ENCODE measurements around the gene TMEM9B.
"Not testable (repeated sequence)": the region's sequence is repeated elsewhere in the genome, so short reads cannot be mapped to it uniquely, and the experiment has no call there.

The TMEM9B gene

DNA sequence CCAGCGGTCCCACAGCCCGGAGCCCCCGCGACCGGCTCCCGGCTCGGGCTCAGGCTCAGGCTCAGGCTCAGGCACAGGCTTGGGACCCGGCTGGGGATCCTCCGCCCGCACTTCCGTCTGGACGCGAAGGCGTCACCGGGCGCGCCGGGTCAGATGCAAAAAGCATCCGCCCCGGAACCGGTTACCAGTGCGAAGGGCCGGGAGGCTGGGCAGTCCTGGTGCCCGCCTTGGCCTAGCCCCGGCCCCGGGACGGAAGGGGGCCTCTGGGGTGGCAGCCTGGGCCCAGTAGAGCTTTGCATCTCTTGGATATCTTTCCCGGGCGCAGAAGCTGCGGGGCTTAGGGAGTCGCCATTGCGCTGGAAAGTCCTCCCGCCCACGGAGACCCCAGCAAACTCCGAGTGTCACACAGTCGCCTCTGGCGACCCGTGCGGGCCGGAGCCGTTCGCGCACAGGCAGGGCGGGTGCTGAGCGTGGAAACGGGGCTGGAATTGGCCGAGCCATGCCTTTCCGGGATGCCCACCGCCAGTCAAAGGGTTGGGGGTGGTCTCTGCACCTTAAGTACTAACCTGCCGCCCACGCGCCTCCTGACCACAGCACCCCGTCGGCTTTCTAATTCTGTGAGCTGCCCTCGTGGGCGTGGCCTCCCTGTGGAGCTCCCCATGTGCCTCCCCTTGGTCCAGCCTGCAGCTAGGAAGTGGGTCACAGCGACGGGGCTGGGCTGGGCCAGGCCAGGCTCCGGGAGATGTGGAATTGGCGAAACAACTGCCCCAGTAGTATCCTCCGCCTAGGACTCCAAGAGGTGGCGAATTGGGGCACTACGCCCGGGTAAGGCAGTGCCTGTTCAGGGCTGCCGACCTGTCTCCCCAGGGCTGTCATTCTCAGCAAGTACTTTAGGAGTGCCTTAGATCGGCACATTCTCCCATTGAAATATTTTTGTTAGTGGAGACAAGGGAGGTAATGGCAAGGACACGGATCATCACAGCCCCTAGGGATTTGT lies at the start of gene TMEM9B:
Gene TMEM9B, minus strand, starts transcription at position 119 of the 997 bp plus-strand sequence. CDS start 129 bp downstream, outside the sequence.
- TF ChIP-seq CTCF (IDR thresholded peaks at IDR 0.05; ENCODE audit: extremely low read depth, missing control alignments): no peak
- peak; percentile 92 for DNase-seq (ENCODE audit: low spot score)

DNA sequence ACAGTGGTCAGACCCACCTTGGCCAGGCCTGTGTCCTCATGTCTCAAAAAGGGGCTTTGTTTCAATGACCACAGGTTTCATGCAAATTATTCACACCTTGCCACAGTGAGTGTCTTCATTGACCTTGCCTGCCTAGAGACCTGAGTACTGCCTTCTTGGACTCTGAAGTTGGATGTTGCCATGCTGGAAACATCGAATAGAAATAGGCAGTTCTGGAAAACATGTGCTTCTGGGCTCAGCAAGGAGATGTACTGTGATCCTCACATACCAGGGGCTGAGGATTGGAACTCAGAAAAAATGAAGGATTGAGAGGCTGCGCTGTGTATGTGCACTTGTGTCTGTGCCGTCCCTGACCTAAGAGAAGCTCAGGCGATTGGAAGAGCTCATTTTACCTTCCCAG lies 49.1 kb upstream of the TMEM9B start:
- no peak for TF ChIP-seq CTCF (IDR thresholded peaks at IDR 0.05; ENCODE audit: extremely low read depth, missing control alignments)

GRCh38 chr11:9009538-9009937 lies 45.3 kb upstream of the TMEM9B start:
- not testable (repeated sequence) for DNase-seq (ENCODE audit: low spot score)

More for the DNA sequence above, 49.1 kb upstream of the TMEM9B start:
- DNase-seq (ENCODE audit: low spot score): no peak

DNA sequence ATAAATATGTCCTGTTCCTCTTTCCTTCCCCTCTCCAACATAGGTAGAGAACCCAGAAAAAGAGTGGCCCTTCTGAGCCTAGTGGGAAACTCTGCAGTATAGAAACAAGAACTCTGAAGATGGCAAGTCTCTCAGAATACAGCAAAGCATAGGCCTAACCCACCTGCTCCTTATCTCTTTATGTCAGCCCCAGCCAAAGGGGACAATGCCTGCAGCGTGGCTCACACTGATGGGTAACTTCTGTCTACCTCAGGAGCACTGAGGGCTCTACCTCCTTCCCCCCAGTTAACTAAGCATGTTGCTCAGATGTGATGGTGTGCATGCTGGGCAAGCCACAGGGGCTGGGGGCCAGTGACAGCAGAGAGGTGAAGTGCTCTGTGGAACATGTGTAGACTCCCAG lies 44.4 kb upstream of the TMEM9B start:
- no peak for TF ChIP-seq CTCF (IDR thresholded peaks at IDR 0.05; ENCODE audit: extremely low read depth, missing control alignments)
- DNase-seq (ENCODE audit: low spot score): no peak

DNA sequence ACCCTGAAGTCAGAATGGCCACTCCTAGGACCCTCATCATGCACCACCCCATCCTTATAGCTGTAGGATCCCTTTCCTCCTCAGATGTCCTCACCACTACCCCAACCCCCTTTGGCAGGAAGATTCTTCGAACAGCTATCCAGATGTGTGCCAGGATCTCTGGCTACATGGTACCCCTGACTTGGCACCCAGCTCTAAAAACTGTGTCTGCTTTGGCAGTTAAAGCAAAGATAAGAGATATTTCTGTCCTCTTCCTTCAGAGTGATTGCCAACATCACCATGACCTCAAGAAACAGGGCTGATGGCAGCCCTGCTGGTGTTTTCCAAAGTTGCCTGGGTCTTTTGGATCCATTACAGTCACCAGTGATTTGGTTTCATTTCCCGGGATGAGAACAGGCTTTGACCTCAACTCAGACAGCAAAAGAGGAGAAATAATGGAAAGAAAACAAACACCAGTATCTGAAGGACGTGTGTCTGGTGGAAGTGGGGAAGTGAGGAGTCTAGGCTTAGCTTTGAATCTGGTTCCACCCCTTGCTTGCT lies 43.8 kb upstream of the TMEM9B start:
- no peak for TF ChIP-seq CTCF (IDR thresholded peaks at IDR 0.05; ENCODE audit: extremely low read depth, missing control alignments)
- no peak for DNase-seq (ENCODE audit: low spot score)

GRCh38 chr11:9005087-9005486 lies 40.8 kb upstream of the TMEM9B start:
- no peak for TF ChIP-seq CTCF (IDR thresholded peaks at IDR 0.05; ENCODE audit: extremely low read depth, missing control alignments)
- no peak for DNase-seq (ENCODE audit: low spot score)

GRCh38 chr11:9004183-9004926 lies 40.1 kb upstream of the TMEM9B start:
- DNase-seq (ENCODE audit: low spot score): no peak

More at GRCh38 chr11:9004183-9004926, 40.1 kb upstream of the TMEM9B start:
- TF ChIP-seq CTCF (IDR thresholded peaks at IDR 0.05; ENCODE audit: extremely low read depth, missing control alignments): no peak
